ENCODE results near the gene ANXA3.

DNA sequence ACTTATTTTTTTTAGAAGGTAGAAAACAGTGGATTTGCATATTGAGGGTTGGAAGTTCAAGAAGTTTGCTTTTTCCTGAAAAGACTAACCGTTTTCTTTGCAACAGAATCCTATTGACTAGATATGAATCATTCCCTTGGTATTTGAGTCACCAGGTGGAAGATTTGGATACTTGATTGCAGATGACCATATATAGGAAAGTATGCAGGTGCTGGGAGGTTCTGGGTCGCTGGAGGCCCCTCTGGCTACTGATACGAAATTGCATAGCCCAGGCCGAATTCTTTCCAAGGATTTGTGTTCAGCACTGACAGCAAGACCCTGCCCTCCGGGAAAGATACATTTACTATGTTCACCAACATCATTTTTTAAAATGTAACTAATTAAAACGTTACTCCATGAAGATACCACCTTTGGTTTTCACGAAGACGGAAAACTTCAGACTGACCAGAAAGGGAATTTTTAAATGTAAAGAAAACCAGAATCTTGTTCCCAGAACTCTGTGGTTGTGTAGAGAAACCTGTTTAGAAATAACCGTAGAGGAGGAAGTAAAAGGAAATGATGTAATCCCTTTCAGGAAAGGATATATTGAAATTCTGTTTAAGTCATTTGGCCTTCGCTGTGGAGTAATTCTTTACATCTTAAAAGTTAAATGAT, 946 bp downstream of the ANXA3 start:
- TF ChIP-seq POLR2A (IDR thresholded peaks at IDR 0.05; ENCODE audit: low read length): no peak
- TF ChIP-seq GATA1 (IDR thresholded peaks at IDR 0.05; ENCODE audit: low read depth, low read length): no peak

All from erythroblast (primary cell).